ENCODE measurements around the gene IL15. TPM values are rescaled to one million over a fixed set of nuclear protein-coding genes. Genes with fewer than 3 reads are reported as not detected.

IL15 gene
- total RNA-seq, 2 donors from 2014 or later, result 3.2 to 4.7 TPM

DNA sequence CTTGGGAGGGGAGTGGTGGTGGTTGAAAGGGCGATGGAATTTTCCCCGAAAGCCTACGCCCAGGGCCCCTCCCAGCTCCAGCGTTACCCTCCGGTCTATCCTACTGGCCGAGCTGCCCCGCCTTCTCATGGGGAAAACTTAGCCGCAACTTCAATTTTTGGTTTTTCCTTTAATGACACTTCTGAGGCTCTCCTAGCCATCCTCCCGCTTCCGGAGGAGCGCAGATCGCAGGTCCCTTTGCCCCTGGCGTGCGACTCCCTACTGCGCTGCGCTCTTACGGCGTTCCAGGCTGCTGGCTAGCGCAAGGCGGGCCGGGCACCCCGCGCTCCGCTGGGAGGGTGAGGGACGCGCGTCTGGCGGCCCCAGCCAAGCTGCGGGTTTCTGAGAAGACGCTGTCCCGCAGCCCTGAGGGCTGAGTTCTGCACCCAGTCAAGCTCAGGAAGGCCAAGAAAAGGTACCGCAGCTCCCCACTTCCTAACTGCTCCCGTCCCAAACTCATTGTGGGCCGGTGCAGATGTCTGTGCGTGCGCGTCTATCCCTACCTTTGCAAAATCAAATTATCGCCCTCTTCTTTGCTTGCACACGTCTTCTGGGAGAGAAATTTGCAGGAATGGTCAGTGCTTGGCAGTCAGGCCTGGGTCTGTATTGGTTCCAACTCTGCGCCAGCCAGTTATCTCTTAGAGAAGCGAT lies 533 bp downstream of the IL15 start:
- H3K4me1 Mint-ChIP-seq, result peaks cover 13% of the 10 kb centered on the region
- DNase-seq, result peak in 2 of 3 donors; percentile 5 to 10
- H3K27ac Mint-ChIP-seq, result peak overlapping the region; percentile 87
- peak; percentile 67 for ATAC-seq
- H3K36me3 Mint-ChIP-seq (ENCODE audit: low read depth), result peaks cover 3% of the 10 kb centered on the region
- no peaks in the 10 kb centered on the region for H3K9me3 ChIP-seq (ENCODE audit: control insufficient read depth, low read length, poor library complexity, severe bottlenecking)
- H3K27me3 Mint-ChIP-seq, result no peaks in the 10 kb centered on the region
- H3K4me3 Mint-ChIP-seq, result peak overlapping the region; percentile 99

DNA sequence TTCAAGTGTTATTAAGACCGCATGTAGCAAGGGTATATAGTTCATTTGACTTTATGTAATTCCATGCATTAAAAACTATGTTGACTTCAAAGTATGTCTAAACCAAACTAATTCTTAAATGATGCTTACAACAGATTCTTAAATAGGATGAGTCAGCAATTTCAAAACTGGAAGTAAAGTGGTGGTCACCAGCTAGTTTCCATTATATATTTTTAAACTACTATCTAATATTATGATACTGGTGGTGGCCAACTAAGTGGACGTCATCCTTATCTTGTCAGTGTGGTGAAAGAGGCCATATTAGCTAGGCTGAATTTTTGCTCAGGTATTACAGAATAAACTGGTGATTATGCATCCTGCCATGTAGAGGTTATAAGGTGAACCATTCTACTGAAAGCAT lies 1.2 kb downstream of the IL15 start:
- ATAC-seq (no peak), DNase-seq (no peak)
- H3K9me3 ChIP-seq (ENCODE audit: control insufficient read depth, low read length, poor library complexity, severe bottlenecking), result no peaks in the 10 kb centered on the region
- H3K4me3 Mint-ChIP-seq, result peak overlapping the region; percentile 99
- H3K36me3 Mint-ChIP-seq (ENCODE audit: low read depth), result peaks cover 3% of the 10 kb centered on the region
- no peaks in the 10 kb centered on the region for H3K27me3 Mint-ChIP-seq
- H3K27ac Mint-ChIP-seq, result peak overlapping the region; percentile 87
- H3K4me1 Mint-ChIP-seq, result peaks cover 15% of the 10 kb centered on the region

DNA sequence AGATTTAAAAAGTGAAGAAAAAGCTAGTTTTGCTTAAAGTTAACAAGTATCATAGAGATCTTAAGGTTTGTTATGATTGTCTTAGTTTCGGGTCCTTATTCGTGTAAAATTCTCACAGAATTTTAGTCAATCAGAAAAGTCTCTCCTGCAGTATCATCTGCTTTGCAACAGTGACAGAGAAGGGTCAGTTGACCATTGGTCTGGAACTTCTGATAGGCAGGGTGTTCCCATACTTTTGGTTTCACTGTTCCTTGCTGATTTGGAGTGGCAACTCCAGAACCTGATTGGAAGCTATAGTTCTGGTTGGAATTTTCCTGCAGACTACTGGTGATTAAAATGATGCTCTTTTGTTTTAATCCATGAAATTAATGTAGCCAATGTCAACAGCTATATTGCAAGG lies 1.8 kb downstream of the IL15 start:
- no peak for DNase-seq
- H3K27ac Mint-ChIP-seq, result no peak overlapping the region
- H3K27me3 Mint-ChIP-seq, result no peaks in the 10 kb centered on the region
- ATAC-seq, result no peak
- peaks cover 18% of the 10 kb centered on the region for H3K4me1 Mint-ChIP-seq
- H3K9me3 ChIP-seq (ENCODE audit: control insufficient read depth, low read length, poor library complexity, severe bottlenecking), result no peaks in the 10 kb centered on the region
- H3K36me3 Mint-ChIP-seq (ENCODE audit: low read depth), result peaks cover 3% of the 10 kb centered on the region
- peak overlapping the region; percentile 21 for H3K4me3 Mint-ChIP-seq

GRCh38 chr4:141640696-141641095 lies 4.3 kb downstream of the IL15 start:
- ATAC-seq, result no peak
- H3K36me3 Mint-ChIP-seq (ENCODE audit: low read depth), result peaks cover 5% of the 10 kb centered on the region
- no peak for DNase-seq
- H3K4me1 Mint-ChIP-seq, result peaks cover 25% of the 10 kb centered on the region
- no peak overlapping the region for H3K4me3 Mint-ChIP-seq
- H3K27me3 Mint-ChIP-seq, result no peaks in the 10 kb centered on the region
- no peak overlapping the region for H3K27ac Mint-ChIP-seq
- H3K9me3 ChIP-seq (ENCODE audit: control insufficient read depth, low read length, poor library complexity, severe bottlenecking), result no peaks in the 10 kb centered on the region

DNA sequence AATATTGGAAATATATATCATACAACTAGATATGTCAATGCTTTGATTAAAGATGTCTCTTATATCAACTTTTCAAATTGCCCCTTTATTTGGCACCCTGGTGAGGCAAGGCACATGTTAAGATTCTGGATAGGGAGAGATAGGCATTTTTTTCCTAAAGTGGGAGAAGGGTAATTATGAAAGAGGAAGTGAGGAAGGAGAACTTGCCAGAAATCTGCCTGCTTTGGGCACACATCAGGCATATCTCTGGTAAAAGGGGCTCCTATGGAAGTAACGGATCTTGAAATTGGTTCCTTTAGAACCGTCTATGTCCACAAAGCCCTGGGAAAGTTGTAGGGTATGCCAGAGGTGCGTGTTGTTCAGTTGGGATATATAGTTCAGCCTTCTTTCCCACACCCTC lies 5.7 kb downstream of the IL15 start:
- Mint-ChIP-seq H3K36me3 (ENCODE audit: low read depth) (peaks cover 2% of the 10 kb centered on the region), H3K4me3 (no peak overlapping the region), H3K27me3 (no peaks in the 10 kb centered on the region), H3K4me1 (peaks cover 28% of the 10 kb centered on the region), H3K27ac (no peak overlapping the region)
- H3K9me3 ChIP-seq (ENCODE audit: control insufficient read depth, low read length, poor library complexity, severe bottlenecking), result no peaks in the 10 kb centered on the region
- DNase-seq (no peak), ATAC-seq (no peak)

GRCh38 chr4:141642711-141643110 lies 6.3 kb downstream of the IL15 start:
- DNase-seq, result no peak
- Mint-ChIP-seq H3K4me1 (peaks cover 31% of the 10 kb centered on the region), H3K36me3 (ENCODE audit: low read depth) (peaks cover 2% of the 10 kb centered on the region), H3K4me3 (no peak overlapping the region), H3K27ac (no peak overlapping the region), H3K27me3 (no peaks in the 10 kb centered on the region)
- ATAC-seq, result no peak
- no peaks in the 10 kb centered on the region for H3K9me3 ChIP-seq (ENCODE audit: control insufficient read depth, low read length, poor library complexity, severe bottlenecking)

DNA sequence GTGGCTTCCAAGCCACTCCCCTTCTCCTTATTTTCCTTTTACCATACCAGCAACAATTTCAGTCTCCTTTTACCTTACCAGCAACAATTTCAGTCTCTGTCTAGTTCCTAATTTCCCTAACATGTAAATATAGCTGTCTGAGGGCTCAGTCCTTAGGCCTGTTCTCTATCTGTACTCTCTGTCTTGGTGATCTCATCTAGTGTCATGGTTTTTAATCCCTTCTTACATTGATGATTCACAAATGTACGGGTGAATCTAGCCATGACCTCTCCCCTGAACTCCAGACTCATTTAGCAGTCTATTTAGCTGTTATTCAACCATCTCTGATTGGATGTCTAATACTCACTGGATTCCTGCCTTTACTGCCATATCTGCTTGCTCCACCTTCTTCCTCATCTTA lies 7.2 kb downstream of the IL15 start:
- DNase-seq (no peak), ATAC-seq (no peak)
- no peaks in the 10 kb centered on the region for H3K27me3 Mint-ChIP-seq
- no peak overlapping the region for H3K27ac Mint-ChIP-seq
- H3K4me3 Mint-ChIP-seq, result no peak overlapping the region
- H3K36me3 Mint-ChIP-seq (ENCODE audit: low read depth), result peaks cover 2% of the 10 kb centered on the region
- peaks cover 26% of the 10 kb centered on the region for H3K4me1 Mint-ChIP-seq
- H3K9me3 ChIP-seq (ENCODE audit: control insufficient read depth, low read length, poor library complexity, severe bottlenecking), result no peaks in the 10 kb centered on the region

- no peak for DNase-seq
- H3K27ac Mint-ChIP-seq, result no peak overlapping the region
- H3K27me3 Mint-ChIP-seq, result no peaks in the 10 kb centered on the region
- H3K4me1 Mint-ChIP-seq, result peaks cover 22% of the 10 kb centered on the region
- peaks cover 2% of the 10 kb centered on the region for H3K36me3 Mint-ChIP-seq (ENCODE audit: low read depth)
- no peaks in the 10 kb centered on the region for H3K9me3 ChIP-seq (ENCODE audit: control insufficient read depth, low read length, poor library complexity, severe bottlenecking)
- no peak for ATAC-seq
- H3K4me3 Mint-ChIP-seq, result no peak overlapping the region
Measured at GRCh38 chr4:141645611-141646340, 9.4 kb downstream of the IL15 start.

GRCh38 chr4:141646969-141647368 lies 10.6 kb downstream of the IL15 start:
- peaks cover 2% of the 10 kb centered on the region for H3K36me3 Mint-ChIP-seq (ENCODE audit: low read depth)
- ATAC-seq (no peak), DNase-seq (no peak)
- no peaks in the 10 kb centered on the region for H3K9me3 ChIP-seq (ENCODE audit: control insufficient read depth, low read length, poor library complexity, severe bottlenecking)
- H3K4me1 Mint-ChIP-seq, result peaks cover 23% of the 10 kb centered on the region
- no peaks in the 10 kb centered on the region for H3K27me3 Mint-ChIP-seq
- H3K27ac Mint-ChIP-seq, result no peak overlapping the region
- H3K4me3 Mint-ChIP-seq, result no peak overlapping the region

DNA sequence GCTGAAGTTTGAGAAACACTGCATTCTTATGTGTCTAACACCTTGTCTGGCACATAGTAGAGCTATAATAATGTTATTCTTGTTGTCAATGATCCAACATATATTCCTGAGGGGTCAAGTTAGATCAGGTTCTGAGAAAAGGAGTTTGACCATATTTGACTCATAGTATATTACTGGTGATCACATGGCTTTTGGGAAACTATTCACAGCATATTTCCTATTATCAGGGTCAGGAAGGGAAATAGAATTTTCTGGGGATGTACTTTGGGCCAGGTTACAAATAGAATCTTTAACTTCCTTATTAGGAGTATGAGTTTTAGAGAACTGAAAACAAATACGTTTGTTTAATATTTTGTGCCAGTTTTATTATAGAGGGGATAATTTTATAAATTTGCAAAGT lies 11.6 kb downstream of the IL15 start:
- Mint-ChIP-seq H3K4me3 (no peak overlapping the region), H3K27ac (no peak overlapping the region), H3K4me1 (peaks cover 23% of the 10 kb centered on the region), H3K27me3 (no peaks in the 10 kb centered on the region), H3K36me3 (ENCODE audit: low read depth) (peaks cover 2% of the 10 kb centered on the region)
- ATAC-seq (no peak), DNase-seq (no peak)
- H3K9me3 ChIP-seq (ENCODE audit: control insufficient read depth, low read length, poor library complexity, severe bottlenecking), result no peaks in the 10 kb centered on the region

GRCh38 chr4:141652161-141652778 lies 15.9 kb downstream of the IL15 start:
- H3K36me3 Mint-ChIP-seq (ENCODE audit: low read depth), result no peaks in the 10 kb centered on the region

DNA sequence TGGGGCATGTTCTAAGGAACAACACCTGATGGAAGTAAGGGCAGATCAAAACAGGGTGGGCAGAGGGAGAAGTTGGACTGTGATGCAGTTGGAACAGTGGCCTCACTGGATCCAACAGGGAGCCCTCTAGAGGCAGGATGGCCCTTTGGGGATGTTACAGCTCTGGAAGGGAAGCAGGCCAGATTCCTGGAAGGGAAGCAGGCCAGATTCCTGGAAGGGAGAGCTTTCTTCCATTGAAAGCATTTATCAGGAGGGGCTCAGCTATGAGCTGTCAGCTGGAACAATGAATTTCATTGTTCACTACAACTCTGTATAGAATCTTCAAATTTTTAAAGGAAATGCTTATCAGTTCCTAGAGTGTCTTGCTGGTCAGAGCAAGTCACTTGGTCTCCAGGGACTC lies 17.7 kb downstream of the IL15 start:
- ATAC-seq (no peak), DNase-seq (no peak)
- Mint-ChIP-seq H3K4me1 (peaks cover 8% of the 10 kb centered on the region), H3K36me3 (ENCODE audit: low read depth) (no peaks in the 10 kb centered on the region), H3K4me3 (no peak overlapping the region), H3K27me3 (no peaks in the 10 kb centered on the region), H3K27ac (no peak overlapping the region)
- H3K9me3 ChIP-seq (ENCODE audit: control insufficient read depth, low read length, poor library complexity, severe bottlenecking), result no peaks in the 10 kb centered on the region

More at GRCh38 chr4:141652161-141652778, 15.9 kb downstream of the IL15 start:
- H3K4me3 Mint-ChIP-seq, result no peak overlapping the region
- H3K27ac Mint-ChIP-seq, result no peak overlapping the region
- H3K9me3 ChIP-seq (ENCODE audit: control insufficient read depth, low read length, poor library complexity, severe bottlenecking), result no peaks in the 10 kb centered on the region
- peaks cover 10% of the 10 kb centered on the region for H3K4me1 Mint-ChIP-seq
- ATAC-seq, result no peak
- no peak for DNase-seq
- no peaks in the 10 kb centered on the region for H3K27me3 Mint-ChIP-seq

DNA sequence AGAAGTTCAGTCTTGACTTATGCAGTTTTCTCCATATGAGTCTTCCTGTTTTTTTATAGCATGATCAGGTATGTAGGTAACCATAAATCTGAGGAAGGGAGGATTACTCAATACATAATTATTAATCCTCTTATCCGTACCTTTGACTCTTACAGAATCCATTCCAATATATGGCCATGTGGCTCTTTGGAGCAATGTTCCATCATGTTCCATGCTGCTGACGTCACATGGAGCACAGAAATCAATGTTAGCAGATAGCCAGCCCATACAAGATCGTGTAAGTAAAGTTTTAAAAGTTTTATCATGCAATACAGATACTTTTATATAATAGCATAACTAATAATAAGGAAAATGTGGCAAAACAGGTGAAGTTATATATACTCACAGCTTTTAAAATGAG lies 19.6 kb downstream of the IL15 start:
- DNase-seq, result no peak
- no peak overlapping the region for H3K4me3 Mint-ChIP-seq
- no peak for ATAC-seq
- no peak overlapping the region for H3K27ac Mint-ChIP-seq
- H3K27me3 Mint-ChIP-seq, result no peaks in the 10 kb centered on the region
- peaks cover 16% of the 10 kb centered on the region for H3K4me1 Mint-ChIP-seq
- H3K9me3 ChIP-seq (ENCODE audit: control insufficient read depth, low read length, poor library complexity, severe bottlenecking), result no peaks in the 10 kb centered on the region
- peaks cover 2% of the 10 kb centered on the region for H3K36me3 Mint-ChIP-seq (ENCODE audit: low read depth)

Measured in T-helper 17 cell (primary cell).